ENCODE measurements around the gene TMEM181. TPM values are rescaled to one million over a fixed set of nuclear protein-coding genes. Genes with fewer than 3 reads are reported as not detected.

TMEM181 gene
- polyA plus RNA-seq, 1 donor: 38.5 TPM

DNA sequence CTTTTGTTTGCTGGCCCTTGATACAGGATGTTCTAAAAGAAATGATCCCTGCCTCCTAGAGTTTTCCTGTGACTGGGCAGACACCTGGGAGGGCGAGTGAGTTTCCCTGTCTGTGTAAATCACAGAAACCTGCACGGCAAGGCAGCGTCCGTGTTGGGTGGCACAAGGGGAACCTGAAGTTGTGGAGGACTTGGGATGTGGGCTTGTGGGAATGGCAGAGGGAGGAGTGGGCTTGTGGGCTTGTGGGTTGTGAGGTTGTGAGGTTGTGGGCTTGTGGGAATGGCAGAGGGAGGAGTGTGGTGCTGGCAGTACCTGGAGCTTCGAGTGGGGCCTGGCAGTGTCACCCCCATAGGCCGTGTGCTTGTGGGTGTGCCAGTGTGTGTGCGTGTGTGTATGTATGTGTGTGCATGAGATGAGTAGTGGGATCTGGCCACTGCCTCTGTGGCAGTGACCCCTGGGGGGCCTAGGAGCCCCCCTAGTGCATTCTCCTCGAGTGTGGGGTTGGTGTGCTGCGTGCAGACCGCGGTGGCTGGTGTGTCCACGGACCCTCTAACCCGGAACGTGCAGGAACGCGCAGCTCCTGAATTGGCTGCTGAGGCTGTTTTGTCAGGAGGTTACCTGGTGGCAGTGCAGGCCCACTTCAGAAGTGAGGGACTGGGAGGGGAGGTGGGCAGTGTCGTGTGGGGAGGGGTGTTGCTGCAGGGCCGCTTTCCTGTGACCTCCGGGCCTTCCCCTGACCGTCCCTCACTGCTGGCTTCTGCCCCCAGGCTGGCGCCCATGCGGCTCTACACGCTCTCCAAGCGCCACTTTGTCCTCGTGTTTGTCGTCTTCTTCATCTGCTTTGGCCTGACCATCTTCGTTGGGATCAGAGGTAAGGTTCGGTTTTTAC lies 13.0 kb downstream of the TMEM181 start:
- no peaks in the 10 kb centered on the region for H3K27me3 ChIP-seq (ENCODE audit: control insufficient read depth, insufficient read depth, low read length)
- H3K4me3 ChIP-seq (ENCODE audit: low read length): no peak overlapping the region
- no peak for DNase-seq
- H3K27ac ChIP-seq (ENCODE audit: low read length): peak overlapping the region; percentile 82
- 95% methylated on average over 4 of the region's 28 CpGs for WGBS (ENCODE audit: insufficient coverage, low lambda C conversion rate)
- peaks cover 20% of the 10 kb centered on the region for H3K4me1 ChIP-seq (ENCODE audit: control insufficient read depth, insufficient read depth, low read length)
- peaks cover 8% of the 10 kb centered on the region for H3K36me3 ChIP-seq (ENCODE audit: control insufficient read depth, insufficient read depth, low read length)
- no peaks in the 10 kb centered on the region for H3K9me3 ChIP-seq (ENCODE audit: control insufficient read depth, low read depth, low read length)

DNA sequence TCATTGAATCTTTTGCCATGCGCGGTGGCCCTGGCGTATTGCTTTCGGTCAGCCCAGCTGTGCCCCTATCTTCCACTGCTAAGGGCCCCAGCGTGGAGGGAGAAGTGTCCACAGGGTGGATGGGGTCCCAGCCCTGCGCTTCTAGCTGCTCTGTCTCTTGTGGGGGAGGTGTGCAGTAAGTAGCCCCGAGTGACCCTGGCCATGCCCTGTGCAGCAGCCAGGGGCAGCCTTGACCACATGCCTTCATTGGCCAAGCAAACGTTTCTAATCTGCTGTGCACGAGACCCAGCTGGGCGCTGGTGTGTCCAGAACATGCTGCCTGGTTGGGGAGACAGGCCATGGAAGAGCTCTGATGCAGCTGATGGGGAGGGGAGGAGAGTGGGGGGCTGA lies 13.6 kb downstream of the TMEM181 start:
- no peaks in the 10 kb centered on the region for H3K9me3 ChIP-seq (ENCODE audit: control insufficient read depth, low read depth, low read length)
- H3K4me3 ChIP-seq (ENCODE audit: low read length): no peak overlapping the region
- H3K27ac ChIP-seq (ENCODE audit: low read length): no peak overlapping the region
- H3K4me1 ChIP-seq (ENCODE audit: control insufficient read depth, insufficient read depth, low read length): peaks cover 20% of the 10 kb centered on the region
- no peaks in the 10 kb centered on the region for H3K27me3 ChIP-seq (ENCODE audit: control insufficient read depth, insufficient read depth, low read length)
- no peak for DNase-seq
- WGBS (ENCODE audit: insufficient coverage, low lambda C conversion rate): no CpG with 5 or more reads among the region's 10 CpGs
- peaks cover 8% of the 10 kb centered on the region for H3K36me3 ChIP-seq (ENCODE audit: control insufficient read depth, insufficient read depth, low read length)

DNA sequence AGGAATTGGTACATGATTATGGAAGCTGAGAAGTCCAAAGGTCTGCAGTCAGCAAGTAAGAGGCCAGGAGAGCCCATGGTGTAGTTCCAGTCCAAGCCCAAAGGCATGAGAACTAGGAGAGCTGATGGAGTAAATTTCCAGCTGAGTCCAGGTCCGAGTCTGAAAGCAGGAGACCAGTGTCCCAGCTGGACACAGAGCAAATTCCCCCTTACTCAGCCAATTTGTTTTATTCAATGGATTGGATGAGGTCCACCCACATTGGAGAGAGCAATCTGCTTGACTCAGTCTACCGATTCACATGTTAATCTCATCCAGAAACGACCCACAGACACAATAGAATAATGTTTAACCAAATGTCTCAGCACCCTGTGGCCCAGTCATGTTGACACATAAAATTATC lies 14.9 kb downstream of the TMEM181 start:
- Histone ChIP-seq H3K9me3 (ENCODE audit: control insufficient read depth, low read depth, low read length) (no peaks in the 10 kb centered on the region), H3K4me1 (ENCODE audit: control insufficient read depth, insufficient read depth, low read length) (peaks cover 20% of the 10 kb centered on the region), H3K27ac (ENCODE audit: low read length) (no peak overlapping the region), H3K36me3 (ENCODE audit: control insufficient read depth, insufficient read depth, low read length) (peaks cover 8% of the 10 kb centered on the region), H3K27me3 (ENCODE audit: control insufficient read depth, insufficient read depth, low read length) (no peaks in the 10 kb centered on the region), H3K4me3 (ENCODE audit: low read length) (no peak overlapping the region)
- 58% methylated on average over 2 of the region's 3 CpGs for WGBS (ENCODE audit: insufficient coverage, low lambda C conversion rate)
- DNase-seq: no peak

DNA sequence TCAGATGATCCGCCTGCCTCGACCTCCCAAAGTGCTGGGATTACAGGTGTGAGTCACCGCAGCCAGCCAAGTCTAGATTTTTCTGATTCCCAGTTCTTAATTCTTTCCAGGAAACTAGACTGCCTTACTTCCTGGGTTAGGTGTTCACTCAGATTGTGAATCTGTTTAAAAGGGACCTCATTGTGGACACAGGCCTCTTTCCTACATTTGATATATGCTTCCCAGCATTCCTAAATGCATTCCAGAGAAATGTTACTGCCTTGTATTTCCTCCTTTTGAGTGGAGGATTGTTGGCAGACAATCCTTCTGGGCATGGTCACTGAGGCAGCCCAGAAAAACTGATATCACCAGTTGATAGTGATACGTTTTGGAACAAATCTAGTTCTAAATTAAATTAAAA lies 15.7 kb downstream of the TMEM181 start:
- Histone ChIP-seq H3K4me3 (ENCODE audit: low read length) (no peak overlapping the region), H3K27me3 (ENCODE audit: control insufficient read depth, insufficient read depth, low read length) (no peaks in the 10 kb centered on the region), H3K4me1 (ENCODE audit: control insufficient read depth, insufficient read depth, low read length) (peaks cover 20% of the 10 kb centered on the region), H3K36me3 (ENCODE audit: control insufficient read depth, insufficient read depth, low read length) (peaks cover 8% of the 10 kb centered on the region), H3K27ac (ENCODE audit: low read length) (no peak overlapping the region), H3K9me3 (ENCODE audit: control insufficient read depth, low read depth, low read length) (no peaks in the 10 kb centered on the region)
- no CpG with 5 or more reads among the region's 4 CpGs for WGBS (ENCODE audit: insufficient coverage, low lambda C conversion rate)
- no peak for DNase-seq

DNA sequence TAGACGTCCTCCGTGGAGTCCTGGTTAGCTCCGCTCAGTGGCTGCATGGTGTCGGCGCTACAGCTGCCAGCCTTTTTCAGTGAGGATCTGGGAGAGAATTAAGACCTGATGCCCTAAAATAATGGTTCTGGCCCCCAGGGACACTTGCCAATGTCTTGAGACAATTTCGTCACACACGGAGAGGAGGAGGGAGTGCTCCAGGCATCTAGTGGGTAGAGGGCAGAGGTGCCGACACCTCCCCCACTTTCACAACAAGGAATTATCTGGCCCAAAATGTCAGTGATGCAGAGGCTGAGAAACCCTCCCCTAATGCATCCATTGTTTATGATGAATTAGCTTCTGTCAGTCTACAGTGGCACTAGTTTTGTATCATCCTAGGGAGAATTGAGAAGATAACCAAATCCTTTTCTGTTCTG lies 24.4 kb downstream of the TMEM181 start:
- WGBS (ENCODE audit: insufficient coverage, low lambda C conversion rate): no CpG with 5 or more reads among the region's 8 CpGs
- DNase-seq: no peak
- H3K27me3 ChIP-seq (ENCODE audit: control insufficient read depth, insufficient read depth, low read length): no peaks in the 10 kb centered on the region
- H3K27ac ChIP-seq (ENCODE audit: low read length): no peak overlapping the region
- H3K36me3 ChIP-seq (ENCODE audit: control insufficient read depth, insufficient read depth, low read length): peaks cover 56% of the 10 kb centered on the region
- H3K4me1 ChIP-seq (ENCODE audit: control insufficient read depth, insufficient read depth, low read length): no peaks in the 10 kb centered on the region
- no peaks in the 10 kb centered on the region for H3K9me3 ChIP-seq (ENCODE audit: control insufficient read depth, low read depth, low read length)
- no peak overlapping the region for H3K4me3 ChIP-seq (ENCODE audit: low read length)

DNA sequence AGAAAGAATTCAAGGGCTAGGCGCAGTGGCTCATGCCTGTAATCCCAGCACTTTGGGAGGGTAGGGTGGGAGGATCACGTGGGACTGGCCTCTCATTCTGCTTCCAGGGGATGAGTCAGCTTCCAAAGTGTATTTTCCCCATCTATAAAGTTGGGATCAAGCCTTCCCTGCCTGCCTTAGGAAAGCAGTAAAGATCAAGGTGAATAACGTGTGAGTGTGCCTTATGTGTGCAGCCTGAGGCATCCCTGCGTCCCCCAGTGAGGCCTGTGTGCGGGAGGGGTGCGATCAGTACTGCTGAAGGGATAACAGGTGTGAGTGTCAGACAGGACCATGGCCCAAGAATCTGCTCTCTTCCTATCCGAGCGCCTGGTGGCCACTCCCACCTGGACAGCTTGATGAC lies 26.8 kb downstream of the TMEM181 start:
- H3K36me3 ChIP-seq (ENCODE audit: control insufficient read depth, insufficient read depth, low read length): peaks cover 74% of the 10 kb centered on the region
- no peaks in the 10 kb centered on the region for H3K4me1 ChIP-seq (ENCODE audit: control insufficient read depth, insufficient read depth, low read length)
- no peak overlapping the region for H3K4me3 ChIP-seq (ENCODE audit: low read length)
- no peaks in the 10 kb centered on the region for H3K27me3 ChIP-seq (ENCODE audit: control insufficient read depth, insufficient read depth, low read length)
- H3K9me3 ChIP-seq (ENCODE audit: control insufficient read depth, low read depth, low read length): no peaks in the 10 kb centered on the region
- H3K27ac ChIP-seq (ENCODE audit: low read length): no peak overlapping the region
- WGBS (ENCODE audit: insufficient coverage, low lambda C conversion rate): no CpG with 5 or more reads among the region's 8 CpGs
- no peak for DNase-seq

DNA sequence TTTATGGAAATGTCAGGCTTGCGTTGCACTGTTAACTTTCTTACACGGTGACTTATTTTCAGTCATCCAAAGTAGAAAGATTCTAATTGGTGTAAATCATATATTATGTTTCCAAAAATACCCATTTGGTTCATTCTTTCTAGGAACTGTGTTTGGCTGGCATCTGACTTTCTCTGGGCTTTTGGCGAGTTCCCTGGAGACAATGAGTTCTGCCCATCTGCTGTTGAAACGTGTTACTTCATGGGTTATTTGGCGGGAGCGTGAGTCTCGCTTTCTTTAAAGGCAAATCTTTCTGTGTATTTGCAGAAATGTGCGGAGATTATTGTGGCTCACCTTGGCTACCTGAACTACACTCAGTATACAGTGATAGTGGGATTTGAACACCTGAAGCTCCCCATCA lies 29.5 kb downstream of the TMEM181 start:
- H3K4me3 ChIP-seq (ENCODE audit: low read length): no peak overlapping the region
- H3K4me1 ChIP-seq (ENCODE audit: control insufficient read depth, insufficient read depth, low read length): no peaks in the 10 kb centered on the region
- no peaks in the 10 kb centered on the region for H3K27me3 ChIP-seq (ENCODE audit: control insufficient read depth, insufficient read depth, low read length)
- 100% methylated on average over 2 of the region's 8 CpGs for WGBS (ENCODE audit: insufficient coverage, low lambda C conversion rate)
- no peak overlapping the region for H3K27ac ChIP-seq (ENCODE audit: low read length)
- no peak for DNase-seq
- peaks cover 76% of the 10 kb centered on the region for H3K36me3 ChIP-seq (ENCODE audit: control insufficient read depth, insufficient read depth, low read length)
- H3K9me3 ChIP-seq (ENCODE audit: control insufficient read depth, low read depth, low read length): no peaks in the 10 kb centered on the region

DNA sequence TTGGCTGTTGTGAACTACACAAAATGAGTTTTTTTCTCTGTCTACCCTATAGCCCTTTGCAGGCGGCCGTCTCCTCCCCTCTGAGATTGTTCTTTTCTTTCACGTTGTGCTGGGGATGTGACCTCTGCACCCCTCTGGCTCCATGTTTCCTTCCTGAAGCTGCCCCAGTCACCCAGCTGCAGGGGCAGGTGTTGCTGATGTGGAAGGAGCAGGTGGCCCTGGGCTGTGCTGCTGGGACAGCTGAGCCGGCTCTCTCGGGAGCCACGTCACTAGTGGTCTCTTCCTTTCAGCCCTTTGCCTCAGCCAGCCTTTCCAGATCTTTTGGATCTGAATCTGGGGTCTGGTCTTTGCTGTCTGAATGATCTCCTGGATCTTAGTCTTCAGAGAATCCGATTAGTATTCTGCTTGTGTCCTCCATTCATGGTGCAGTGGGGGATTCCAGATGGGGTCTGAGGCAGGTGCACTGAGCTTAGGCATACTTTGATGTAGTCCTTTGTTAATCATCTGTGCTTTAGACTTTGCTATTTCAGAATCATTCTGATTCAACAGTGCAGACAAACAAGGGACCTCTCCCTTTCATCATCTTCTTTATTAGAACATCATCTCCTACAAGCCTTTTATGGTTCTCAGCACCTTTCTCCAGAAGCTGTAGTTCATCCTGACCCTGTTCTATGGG lies 31.4 kb downstream of the TMEM181 start:
- no peak overlapping the region for H3K4me3 ChIP-seq (ENCODE audit: low read length)
- peaks cover 63% of the 10 kb centered on the region for H3K36me3 ChIP-seq (ENCODE audit: control insufficient read depth, insufficient read depth, low read length)
- H3K27ac ChIP-seq (ENCODE audit: low read length): no peak overlapping the region
- H3K9me3 ChIP-seq (ENCODE audit: control insufficient read depth, low read depth, low read length): no peaks in the 10 kb centered on the region
- H3K4me1 ChIP-seq (ENCODE audit: control insufficient read depth, insufficient read depth, low read length): no peaks in the 10 kb centered on the region
- H3K27me3 ChIP-seq (ENCODE audit: control insufficient read depth, insufficient read depth, low read length): no peaks in the 10 kb centered on the region
- WGBS (ENCODE audit: insufficient coverage, low lambda C conversion rate): no CpG with 5 or more reads among the region's 7 CpGs
- DNase-seq: no peak

DNA sequence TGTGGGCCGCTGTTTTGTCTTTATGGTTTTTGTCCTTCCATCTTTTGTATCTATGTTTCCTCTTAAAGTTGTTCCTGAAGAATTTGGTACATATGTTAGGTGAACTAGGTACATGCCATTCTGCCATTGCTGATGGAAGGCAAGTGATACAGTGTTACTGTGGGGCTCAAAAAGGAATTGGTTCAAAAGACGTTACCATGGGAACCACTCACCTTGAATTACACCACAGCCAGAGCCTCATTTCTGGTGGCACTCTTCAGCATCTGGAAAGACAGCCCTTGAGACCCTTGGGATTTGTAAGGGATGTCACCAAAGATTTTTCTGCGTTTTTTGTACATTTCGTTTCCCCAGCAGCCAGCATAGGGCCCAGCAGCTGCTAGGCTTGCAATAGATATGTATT lies 31.9 kb downstream of the TMEM181 start:
- H3K4me3 ChIP-seq (ENCODE audit: low read length): no peak overlapping the region
- no peaks in the 10 kb centered on the region for H3K9me3 ChIP-seq (ENCODE audit: control insufficient read depth, low read depth, low read length)
- H3K36me3 ChIP-seq (ENCODE audit: control insufficient read depth, insufficient read depth, low read length): peaks cover 63% of the 10 kb centered on the region
- DNase-seq: no peak
- H3K4me1 ChIP-seq (ENCODE audit: control insufficient read depth, insufficient read depth, low read length): no peaks in the 10 kb centered on the region
- no peak overlapping the region for H3K27ac ChIP-seq (ENCODE audit: low read length)
- no peaks in the 10 kb centered on the region for H3K27me3 ChIP-seq (ENCODE audit: control insufficient read depth, insufficient read depth, low read length)
- WGBS (ENCODE audit: insufficient coverage, low lambda C conversion rate): no CpG with 5 or more reads among the region's 4 CpGs

DNA sequence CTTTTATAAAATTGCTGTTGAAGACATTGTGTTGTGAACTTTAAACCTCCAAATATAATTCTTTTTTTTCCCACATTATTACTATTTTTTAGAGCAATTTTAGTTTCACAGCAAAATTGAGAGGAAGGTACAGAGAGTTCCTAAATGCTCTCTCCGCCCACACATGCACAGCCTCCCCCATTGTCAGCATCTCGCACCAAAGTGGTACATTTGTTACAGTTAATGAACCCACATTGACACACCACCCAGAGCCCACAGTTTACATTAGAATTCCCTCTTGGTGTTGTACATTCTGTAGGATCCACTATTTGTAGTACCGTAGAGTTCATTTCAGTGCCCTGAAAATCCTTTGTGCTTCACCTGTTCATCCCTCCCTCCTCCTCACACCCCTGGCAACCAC lies 33.8 kb downstream of the TMEM181 start:
- Histone ChIP-seq H3K27ac (ENCODE audit: low read length) (no peak overlapping the region), H3K9me3 (ENCODE audit: control insufficient read depth, low read depth, low read length) (no peaks in the 10 kb centered on the region), H3K27me3 (ENCODE audit: control insufficient read depth, insufficient read depth, low read length) (no peaks in the 10 kb centered on the region), H3K36me3 (ENCODE audit: control insufficient read depth, insufficient read depth, low read length) (peaks cover 52% of the 10 kb centered on the region), H3K4me1 (ENCODE audit: control insufficient read depth, insufficient read depth, low read length) (no peaks in the 10 kb centered on the region), H3K4me3 (ENCODE audit: low read length) (no peak overlapping the region)
- no peak for DNase-seq
- WGBS (ENCODE audit: insufficient coverage, low lambda C conversion rate): 100% methylated on average over 1 of the region's 3 CpGs
